Activated CD8-positive, alpha-beta T cell treated with anti-CD3 and anti-CD28 coated beads for 36 hours (primary cell): ENCODE data around the gene PRKD2. TPM values are rescaled to one million over a fixed set of nuclear protein-coding genes. Genes with fewer than 3 reads are reported as not detected.
A peak's percentile ranks its signal among the peaks of the same experiment; 100 is the strongest.
"Not testable (repeated sequence)": the region's sequence is repeated elsewhere in the genome, so short reads cannot be mapped to it uniquely, and the experiment has no call there.

ENCODE experiments used
- ATAC-seq: fragments of 200-7000 bp; cut with Tn5 transposase; one replicate; pipeline ENCODE4 v1.10.0; 2021; ENCODE audit warnings: mild to moderate bottlenecking, moderate library complexity
- CTCF ChIA-PET: fragments of 350-600 bp; sonication (Branson Sonifier 250); formaldehyde crosslinking; loops from one replicate; lab custom pipeline; 2021; ENCODE audit warnings: antibody characterized with exemption; lab: Charles Lee
- POLR2A ChIA-PET: fragments of 350-600 bp; sonication (Branson Sonifier 250); formaldehyde crosslinking; loops from one replicate; lab custom pipeline; 2021; ENCODE audit warnings: antibody characterized with exemption; lab: Charles Lee
- DNase-seq: peaks from one replicate; pipeline ENCODE4 v3.0.0-alpha.2; 2020
- H3K27ac Mint-ChIP-seq: one replicate; pipeline ENCODE4 v1.8.0; 2021; ENCODE audit warnings: mild to moderate bottlenecking, mixed read lengths
- H3K27me3 Mint-ChIP-seq: one replicate; pipeline ENCODE4 v1.8.0; 2021; ENCODE audit warnings: mixed read lengths
- H3K36me3 Mint-ChIP-seq: one replicate; pipeline ENCODE4 v1.8.0; 2021; ENCODE audit warnings: low read depth, mixed read lengths
- H3K4me1 Mint-ChIP-seq: one replicate; pipeline ENCODE4 v1.8.0; 2021; ENCODE audit warnings: low read depth, mixed read lengths
- H3K4me3 Mint-ChIP-seq: one replicate; pipeline ENCODE4 v1.8.0; 2021; ENCODE audit warnings: mild to moderate bottlenecking, moderate library complexity, mixed read lengths
- H3K9me3 Mint-ChIP-seq: one replicate; pipeline ENCODE4 v1.8.0; 2021; ENCODE audit warnings: mixed read lengths
- intact Hi-C: fragments of 100-400 bp; cut with micrococcal nuclease; formaldehyde crosslinking; loops from one replicate; pipeline ENCODE4 v1.10.0; 2022
- total RNA-seq, 2 experiments: library from RNA; stranded (reverse); gene quantifications; one replicate each; pipeline ENCODE4 v1.2.3, GENCODE V29; 2021
- TF ChIP-seq, protein P1 (sequence below): fragments of 200-600 bp; IDR thresholded peaks from one replicate; pipeline ENCODE4 v1.8.0; 2022; ENCODE audit warnings: antibody characterized with exemption, mild to moderate bottlenecking

Gene PRKD2
- 10 to 100 TPM; 81.1 to 86.0 TPM for total RNA-seq

DNA sequence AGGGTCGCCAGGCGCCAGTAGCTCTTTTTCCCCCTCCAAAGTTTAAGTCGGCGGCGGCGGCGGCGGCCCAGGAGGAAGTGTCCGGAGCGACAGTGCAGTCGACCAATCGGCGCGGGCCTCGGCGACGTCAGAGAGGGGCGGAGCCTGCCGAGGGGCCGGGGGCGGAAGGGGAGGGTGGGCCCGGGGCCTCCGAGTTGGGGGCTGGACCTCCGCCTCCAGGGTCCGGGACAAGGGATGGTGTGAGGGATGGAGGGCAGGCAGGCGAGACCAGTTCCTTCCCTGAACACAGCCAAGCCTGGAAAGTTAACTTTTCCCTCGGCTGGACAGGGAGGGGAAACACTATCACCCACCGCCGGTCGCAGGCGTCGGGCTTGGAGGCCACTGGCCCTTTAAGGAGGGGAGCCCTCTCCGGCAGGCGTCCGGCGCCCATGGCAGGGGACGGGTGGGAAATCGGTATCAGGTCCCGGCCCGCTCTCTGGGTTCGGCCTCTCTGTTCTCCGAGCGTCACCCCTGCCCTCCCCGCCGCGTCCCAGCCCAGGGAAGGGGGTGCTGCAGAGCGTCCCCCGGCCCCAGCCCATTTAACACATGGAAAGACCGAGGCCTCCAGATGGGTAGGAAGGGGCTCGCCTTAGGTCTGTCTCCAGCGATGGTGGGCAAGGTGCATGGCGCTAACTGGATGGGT is at the start of gene PRKD2:
Gene PRKD2 (minus strand): TSS at position 81 of the 682 bp plus-strand sequence. CDS start 744 bp downstream, outside the sequence.
- peak; percentile 92 for DNase-seq
- H3K36me3 Mint-ChIP-seq, result peaks cover 36% of the 10 kb centered on the region
- peak within 1 kb of the TSS; percentile 94 for H3K27ac Mint-ChIP-seq
- ATAC-seq, result peak; percentile 62
- H3K4me3 Mint-ChIP-seq, result peak within 1 kb of the TSS; percentile 86
- no peaks in the 10 kb centered on the region for H3K27me3 Mint-ChIP-seq
- ChIA-PET CTCF (interaction anchor here (1.0 to 5.7 kb wide), 3 partner anchors 11 to 55 kb away, joined by 3 to 75 read pairs (median 43); no protein-coding TSS in a partner anchor), POLR2A (interaction anchor here (0.8 to 3.3 kb wide), 4 partner anchors 12 to 116 kb away, joined by 3 to 12 read pairs (median 6); partner anchors contain the start of gene CALM3)
- TF ChIP-seq, protein P1, sequence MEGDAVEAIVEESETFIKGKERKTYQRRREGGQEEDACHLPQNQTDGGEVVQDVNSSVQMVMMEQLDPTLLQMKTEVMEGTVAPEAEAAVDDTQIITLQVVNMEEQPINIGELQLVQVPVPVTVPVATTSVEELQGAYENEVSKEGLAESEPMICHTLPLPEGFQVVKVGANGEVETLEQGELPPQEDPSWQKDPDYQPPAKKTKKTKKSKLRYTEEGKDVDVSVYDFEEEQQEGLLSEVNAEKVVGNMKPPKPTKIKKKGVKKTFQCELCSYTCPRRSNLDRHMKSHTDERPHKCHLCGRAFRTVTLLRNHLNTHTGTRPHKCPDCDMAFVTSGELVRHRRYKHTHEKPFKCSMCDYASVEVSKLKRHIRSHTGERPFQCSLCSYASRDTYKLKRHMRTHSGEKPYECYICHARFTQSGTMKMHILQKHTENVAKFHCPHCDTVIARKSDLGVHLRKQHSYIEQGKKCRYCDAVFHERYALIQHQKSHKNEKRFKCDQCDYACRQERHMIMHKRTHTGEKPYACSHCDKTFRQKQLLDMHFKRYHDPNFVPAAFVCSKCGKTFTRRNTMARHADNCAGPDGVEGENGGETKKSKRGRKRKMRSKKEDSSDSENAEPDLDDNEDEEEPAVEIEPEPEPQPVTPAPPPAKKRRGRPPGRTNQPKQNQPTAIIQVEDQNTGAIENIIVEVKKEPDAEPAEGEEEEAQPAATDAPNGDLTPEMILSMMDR, result no peak
- peaks cover 37% of the 10 kb centered on the region for H3K4me1 Mint-ChIP-seq
- H3K9me3 Mint-ChIP-seq, result no peaks in the 10 kb centered on the region
- intact Hi-C loops, result no loop called here

DNA sequence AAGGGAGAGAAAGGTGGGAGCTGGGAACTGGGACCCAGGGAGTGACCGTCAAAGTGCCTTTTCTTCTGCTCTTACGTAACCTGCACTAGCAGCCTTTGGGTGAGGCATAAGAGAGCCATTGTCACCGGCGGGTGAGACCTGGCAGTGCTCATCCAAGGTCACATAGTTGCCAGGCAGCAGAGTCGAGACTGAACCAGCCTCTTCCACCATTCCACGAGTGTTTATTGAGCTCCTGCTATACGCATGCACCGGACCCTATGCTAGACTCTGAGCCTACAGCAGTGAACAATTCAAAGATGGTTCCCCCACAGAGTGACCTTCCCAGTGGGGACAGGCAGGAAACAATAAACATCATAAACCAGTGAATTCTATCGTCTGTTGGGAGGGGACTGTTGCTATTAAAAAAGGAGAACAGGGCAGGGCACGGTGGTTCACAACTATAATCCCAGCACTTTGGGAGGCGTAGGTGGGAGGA is 47.9 kb upstream of the PRKD2 start:
- DNase-seq (no peak), ATAC-seq (no peak)
- Mint-ChIP-seq H3K36me3 (no peaks in the 10 kb centered on the region), H3K9me3 (no peaks in the 10 kb centered on the region), H3K27ac (no peak overlapping the region), H3K4me1 (no peaks in the 10 kb centered on the region), H3K4me3 (no peak overlapping the region), H3K27me3 (no peaks in the 10 kb centered on the region)
- ChIA-PET CTCF (interaction anchor here (1.1 to 3.7 kb wide), 7 partner anchors 11 to 80 kb away, joined by 3 to 26 read pairs (median 5); partner anchors contain the start of gene SLC1A5), POLR2A (interaction anchor here (1.3 kb wide), 2 partner anchors 9 to 11 kb away, joined by 3 to 5 read pairs; no protein-coding TSS in a partner anchor)
- TF ChIP-seq, protein P1, result no peak
- intact Hi-C loops, result no loop called here

DNA sequence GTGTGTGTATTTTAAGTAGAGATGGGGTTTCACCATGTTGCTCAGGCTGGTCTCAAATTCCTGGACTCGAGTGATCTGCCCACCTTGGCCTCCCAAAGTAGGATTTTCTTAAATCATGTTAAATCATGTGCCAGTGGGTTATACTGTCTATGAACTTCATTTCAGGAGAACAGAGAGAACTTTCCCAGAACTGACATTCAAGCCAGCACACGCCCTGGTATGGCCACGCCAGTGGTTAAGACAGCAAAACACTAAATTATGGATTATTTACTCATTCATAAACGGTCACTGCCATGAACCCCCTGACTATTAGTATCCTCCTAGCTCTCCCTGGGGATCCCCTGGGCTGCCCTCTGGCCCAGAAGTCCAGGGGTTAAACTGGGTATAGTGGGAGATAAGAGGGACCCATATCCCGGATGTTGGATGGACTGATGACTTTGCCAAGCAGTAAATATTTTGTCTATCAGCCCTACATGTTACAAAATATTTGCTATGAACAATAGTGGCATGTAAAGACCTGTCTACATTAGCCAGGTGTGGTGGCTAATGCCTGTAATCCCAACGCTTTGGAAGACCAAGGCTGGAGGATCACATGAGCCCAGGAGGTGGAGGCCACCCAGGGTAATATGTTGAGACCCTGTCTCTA is 45.5 kb upstream of the PRKD2 start:
- ChIA-PET POLR2A (no interaction called here), CTCF (interaction anchor here (0.9 to 1.0 kb wide), 2 partner anchors 9 to 58 kb away, joined by 3 to 4 read pairs; no protein-coding TSS in a partner anchor)
- ATAC-seq, result no peak
- no peak for DNase-seq
- intact Hi-C loops, result no loop called here
- Mint-ChIP-seq H3K9me3 (no peaks in the 10 kb centered on the region), H3K27ac (no peak overlapping the region), H3K4me1 (no peaks in the 10 kb centered on the region), H3K4me3 (no peak overlapping the region), H3K36me3 (no peaks in the 10 kb centered on the region), H3K27me3 (no peaks in the 10 kb centered on the region)
- TF ChIP-seq, protein P1, result no peak

DNA sequence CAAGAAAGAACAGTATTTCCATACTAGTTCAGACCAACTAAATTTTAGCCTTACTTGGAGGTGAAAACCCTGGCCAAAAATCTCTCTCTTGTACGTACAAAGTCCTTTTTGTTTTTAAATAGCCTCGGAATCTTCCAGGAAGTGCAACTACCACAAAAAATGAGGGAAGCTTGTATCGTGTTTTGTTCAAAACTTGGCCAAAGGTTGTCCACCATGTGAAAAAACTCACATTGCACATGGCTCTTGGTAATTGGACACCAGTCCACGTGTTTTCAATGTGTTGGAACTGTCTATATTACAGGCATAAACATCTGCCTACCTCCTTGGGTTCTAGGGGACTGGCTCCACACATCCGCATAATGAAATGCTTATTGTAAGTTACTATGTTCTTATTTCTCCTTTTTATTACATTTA is 44.5 kb upstream of the PRKD2 start:
- Mint-ChIP-seq H3K36me3 (peaks cover 3% of the 10 kb centered on the region), H3K4me3 (no peak overlapping the region), H3K27ac (no peak overlapping the region), H3K9me3 (no peaks in the 10 kb centered on the region), H3K27me3 (no peaks in the 10 kb centered on the region), H3K4me1 (peaks cover 2% of the 10 kb centered on the region)
- ATAC-seq, result no peak
- ChIA-PET POLR2A (interaction anchor here (0.7 to 1.1 kb wide), 2 partner anchors 9 to 25 kb away, joined by 3 read pairs; no protein-coding TSS in a partner anchor), CTCF (interaction anchor here (0.9 to 1.0 kb wide), 2 partner anchors 8 to 57 kb away, joined by 3 to 4 read pairs; no protein-coding TSS in a partner anchor)
- TF ChIP-seq, protein P1, result no peak
- DNase-seq, result no peak
- intact Hi-C loops, result no loop called here

DNA sequence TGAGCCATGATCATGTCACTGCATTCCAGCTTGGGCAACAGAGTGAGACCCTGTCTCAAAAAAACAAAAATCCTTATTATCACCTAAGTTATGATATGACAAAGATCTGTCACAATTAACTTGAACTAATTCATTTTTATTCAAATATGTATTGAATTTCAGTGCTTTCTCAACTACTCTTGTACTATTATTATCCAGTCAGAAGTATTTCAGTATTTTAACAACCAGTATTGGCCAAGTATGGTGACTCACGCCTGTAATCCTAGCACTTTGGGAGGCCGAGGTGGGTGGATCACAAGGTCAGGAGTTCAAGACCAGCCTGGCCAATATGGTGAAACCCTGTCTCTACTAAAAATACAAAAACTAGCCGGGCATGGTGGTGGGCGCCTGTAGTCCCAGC is 44.0 kb upstream of the PRKD2 start:
- H3K9me3 Mint-ChIP-seq, H3K4me3 Mint-ChIP-seq, H3K27me3 Mint-ChIP-seq, H3K4me1 Mint-ChIP-seq, ATAC-seq, H3K36me3 Mint-ChIP-seq, DNase-seq, CTCF ChIA-PET, H3K27ac Mint-ChIP-seq, intact Hi-C loops: not testable (repeated sequence)
- POLR2A ChIA-PET, result interaction anchor here (1.1 kb wide), 1 partner anchor 9 kb away, joined by 3 read pairs; no protein-coding TSS in a partner anchor
